ENCODE results near the gene PFN1.

DNA sequence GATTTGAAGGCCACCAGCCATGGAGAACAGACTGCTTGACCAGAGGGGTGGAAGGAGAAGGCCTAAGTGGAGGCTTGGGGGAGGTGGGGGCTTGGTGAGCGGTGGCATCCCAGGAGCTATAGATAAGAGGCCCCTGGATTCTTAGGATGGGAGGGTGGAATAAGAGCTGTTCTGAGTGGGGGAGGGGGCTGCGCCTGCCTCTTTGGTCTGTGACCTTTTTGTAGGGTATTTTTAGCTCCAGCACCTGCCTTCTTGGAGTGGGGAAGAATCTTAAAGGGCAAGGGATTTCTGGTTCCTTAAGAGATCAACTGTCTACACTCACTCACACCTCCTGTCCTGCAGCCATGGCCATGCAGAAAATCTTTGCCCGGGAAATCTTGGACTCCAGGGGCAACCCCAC, 3.2 kb upstream of the PFN1 start:
- TF ChIP-seq, protein P1, sequence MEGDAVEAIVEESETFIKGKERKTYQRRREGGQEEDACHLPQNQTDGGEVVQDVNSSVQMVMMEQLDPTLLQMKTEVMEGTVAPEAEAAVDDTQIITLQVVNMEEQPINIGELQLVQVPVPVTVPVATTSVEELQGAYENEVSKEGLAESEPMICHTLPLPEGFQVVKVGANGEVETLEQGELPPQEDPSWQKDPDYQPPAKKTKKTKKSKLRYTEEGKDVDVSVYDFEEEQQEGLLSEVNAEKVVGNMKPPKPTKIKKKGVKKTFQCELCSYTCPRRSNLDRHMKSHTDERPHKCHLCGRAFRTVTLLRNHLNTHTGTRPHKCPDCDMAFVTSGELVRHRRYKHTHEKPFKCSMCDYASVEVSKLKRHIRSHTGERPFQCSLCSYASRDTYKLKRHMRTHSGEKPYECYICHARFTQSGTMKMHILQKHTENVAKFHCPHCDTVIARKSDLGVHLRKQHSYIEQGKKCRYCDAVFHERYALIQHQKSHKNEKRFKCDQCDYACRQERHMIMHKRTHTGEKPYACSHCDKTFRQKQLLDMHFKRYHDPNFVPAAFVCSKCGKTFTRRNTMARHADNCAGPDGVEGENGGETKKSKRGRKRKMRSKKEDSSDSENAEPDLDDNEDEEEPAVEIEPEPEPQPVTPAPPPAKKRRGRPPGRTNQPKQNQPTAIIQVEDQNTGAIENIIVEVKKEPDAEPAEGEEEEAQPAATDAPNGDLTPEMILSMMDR (IDR thresholded peaks at IDR 0.05; ENCODE audit: insufficient read depth, low read depth, low read length) = no peak
- no peak for TF ChIP-seq EZH2 (IDR thresholded peaks at IDR 0.05; ENCODE audit: insufficient read depth, low read length)
